Lung (tissue), 12 donors: ENCODE measurements around the gene BACE2. TPM values are rescaled to one million over a fixed set of nuclear protein-coding genes. Genes with fewer than 3 reads are reported as not detected.
A peak's percentile ranks its signal among the peaks of the same experiment; 100 is the strongest.

ENCODE experiments used
- ATAC-seq: fragments of 200-7000 bp; cut with Tn5 transposase; one replicate; pipeline ENCODE4 v1.9.1; 2020; ENCODE audit warnings: moderate number of reproducible peaks; ENCODE audit not compliant: insufficient read depth, low FRiP score
- DNase-seq, 3 donors: peaks; one replicate each; pipeline ENCODE4 v3.0.0-alpha.2; 2013 to 2017
- H3K27ac ChIP-seq, 2 donors: one replicate each; pipeline ENCODE4 v1.5.1; 2013; ENCODE audit warnings: mild to moderate bottlenecking in 2 of 2, moderate library complexity in 2 of 2, control low read depth in 1 of 2, inconsistent platforms in 1 of 2, low read depth in 1 of 2, low read length in 1 of 2
- H3K27me3 ChIP-seq, 3 donors: one replicate each; pipeline ENCODE4 v1.5.1; 2013; ENCODE audit warnings: low read length in 2 of 3; ENCODE audit not compliant: control insufficient read depth in 3 of 3, insufficient read depth in 3 of 3
- H3K36me3 ChIP-seq, 4 donors: one replicate each; pipeline ENCODE4 v1.5.1; 2013; ENCODE audit warnings: low read length in 4 of 4, mild to moderate bottlenecking in 1 of 4, moderate library complexity in 1 of 4; ENCODE audit not compliant: control insufficient read depth in 4 of 4, insufficient read depth in 4 of 4
- H3K4me1 ChIP-seq, 5 donors: one replicate each; pipeline ENCODE4 v1.5.1; 2013; ENCODE audit warnings: low read length in 5 of 5, mild to moderate bottlenecking in 2 of 5, moderate library complexity in 1 of 5; ENCODE audit not compliant: control insufficient read depth in 5 of 5, insufficient read depth in 5 of 5
- H3K4me3 ChIP-seq: one replicate; pipeline ENCODE4 v1.5.1; 2013; ENCODE audit warnings: mild to moderate bottlenecking, control low read depth, moderate library complexity
- H3K9ac ChIP-seq, 2 donors: one replicate each; pipeline ENCODE4 v1.5.1; 2013; ENCODE audit warnings: low read length in 2 of 2, control low read depth in 1 of 2; ENCODE audit not compliant: insufficient read depth in 1 of 2
- H3K9me3 ChIP-seq, 4 donors: one replicate each; pipeline ENCODE4 v1.5.1; 2013; ENCODE audit warnings: low read length in 3 of 4, mild to moderate bottlenecking in 1 of 4, moderate library complexity in 1 of 4; ENCODE audit not compliant: control insufficient read depth in 4 of 4, insufficient read depth in 3 of 4
- CTCF ChIP-seq: IDR thresholded peaks from 2 replicates; pipeline ENCODE4 v1.5.1; 2012; ENCODE audit warnings: mild to moderate bottlenecking; ENCODE audit errors: control extremely low read depth, extremely low read depth
- WGBS, 2 donors: extraction: QIAGEN DNeasy Blood & Tissue Kit; methylation state at CpG; one replicate each; pipeline ENCODE4 v1.1.7; 2013; 5-methylcytosine and 5-hydroxymethylcytosine counted together
- polyA plus RNA-seq, 2 donors: library from polyadenylated mRNA; stranded (reverse); fragments of 200-250 nt; gene quantifications; one replicate each; pipeline ENCODE4 v1.2.1, GENCODE V29; 2013
- total RNA-seq, 2 donors: library from RNA; depleted of rRNA in 1 of 2; stranded (reverse); fragments of >200 nt in 1 of 2; gene quantifications; one replicate each; pipeline ENCODE4 v1.2.1, GENCODE V29; 2014 to 2021
- donor health status: control.
- donor health status: control.
- donor health status: Bipolar disorder and iron deficiency.
- donor health status: healthy.
- donor health status: DM: yes; HTN: yes; CAD: no.

Gene BACE2
- total and polyA plus RNA-seq, 4 donors: 9.3 to 49.9 (median 33.8) TPM

- H3K27ac ChIP-seq: no peak overlapping the region
- no peak for TF ChIP-seq CTCF
- H3K36me3 ChIP-seq: no peaks in the 10 kb centered on the region
- H3K4me1 ChIP-seq: peaks cover 0 to 7% (median 0%) of the 10 kb centered on the region in 5 donors
- no peak overlapping the region for H3K9ac ChIP-seq
- H3K4me3 ChIP-seq: no peak overlapping the region
- 95% methylated on average over 6 of the region's 6 CpGs for WGBS, 2 donors
- DNase-seq: no peak
- peaks cover 0 to 23% (median 22%) of the 10 kb centered on the region in 3 donors for H3K27me3 ChIP-seq
- H3K9me3 ChIP-seq: peaks cover 0 to 3% (median 0%) of the 10 kb centered on the region in 4 donors
- ATAC-seq: no peak
Observed at GRCh38 chr21:41315726-41316125, 147.8 kb downstream of the BACE2 start.

- peak within 1 kb of the TSS in 1 of 2 donors; percentile 32 for H3K9ac ChIP-seq
- WGBS, 2 donors: 7 to 10% methylated on average over 55 of the region's 55 CpGs
- DNase-seq: peak; percentile 13 to 29 (median 20)
- peaks cover 0 to 7% (median 0%) of the 10 kb centered on the region in 5 donors for H3K4me1 ChIP-seq
- H3K36me3 ChIP-seq: no peaks in the 10 kb centered on the region
- H3K9me3 ChIP-seq: peaks cover 0 to 3% (median 0%) of the 10 kb centered on the region in 4 donors
- H3K27ac ChIP-seq: no peak within 1 kb of the TSS
- peak within 1 kb of the TSS; percentile 41 for H3K4me3 ChIP-seq
- no peak for TF ChIP-seq CTCF
- peak; percentile 70 for ATAC-seq
- H3K27me3 ChIP-seq: peaks cover 0 to 23% (median 22%) of the 10 kb centered on the region in 3 donors
Observed at GRCh38 chr21:41316200-41317062, 148.5 kb downstream of the BACE2 start, which contains the start of gene FAM3B. TSS of gene FAM3B (plus strand) at chr21:41316801. CDS start at chr21:41316880, 79 bp downstream.

- Histone ChIP-seq H3K27ac (no peak overlapping the region), H3K9me3 (peaks cover 0 to 3% (median 0%) of the 10 kb centered on the region in 4 donors), H3K36me3 (no peaks in the 10 kb centered on the region), H3K27me3 (peaks cover 0 to 23% (median 22%) of the 10 kb centered on the region in 3 donors), H3K4me3 (peak overlapping the region; percentile 41), H3K4me1 (peaks cover 0 to 7% (median 0%) of the 10 kb centered on the region in 5 donors), H3K9ac (peak overlapping the region in 1 of 2 donors; percentile 32)
- 11 to 12% methylated on average over 11 to 19 of the region's 19 CpGs for WGBS, 2 donors
- no peak for DNase-seq
- no peak for ATAC-seq
- TF ChIP-seq CTCF: no peak
Observed at GRCh38 chr21:41317063-41317392, 149.1 kb downstream of the BACE2 start.
